ENCODE data around the gene ANXA2. TPM values are rescaled to one million over a fixed set of nuclear protein-coding genes. Genes with fewer than 3 reads are reported as not detected.

The ANXA2 gene
- total RNA-seq, 1 experiment from 2014 or later = 2,114 TPM

GRCh38 chr15:60345598-60345997 is 52.2 kb downstream of the ANXA2 start:
- no peaks in the 10 kb centered on the region for H3K27me3 ChIP-seq (ENCODE audit: low read length)
- H3K4me3 ChIP-seq (ENCODE audit: low read length) = no peak overlapping the region
- TF ChIP-seq CTCF (conservative IDR thresholded peaks at IDR 0.05; ENCODE audit: low read depth, low read length) = no peak
- TF ChIP-seq EZH2phosphoT487 (IDR thresholded peaks at IDR 0.05; ENCODE audit: borderline replicate concordance, low read length) = no peak
- TF ChIP-seq EZH2 (IDR thresholded peaks at IDR 0.05; ENCODE audit: low read length, unreplicated experiment) = no peak
- H3K36me3 ChIP-seq (ENCODE audit: low read depth, low read length) = peaks cover 43% of the 10 kb centered on the region
- H3K79me2 ChIP-seq (ENCODE audit: low read length) = no peaks in the 10 kb centered on the region
- ATAC-seq (no peak), DNase-seq (no peak)
- peaks cover 22% of the 10 kb centered on the region for H4K20me1 ChIP-seq (ENCODE audit: low read length)
- TSS peak; percentile 5 for BruUV-seq (replicated peaks)
- H3F3A ChIP-seq (ENCODE audit: low read length, unreplicated experiment) = peaks cover 26% of the 10 kb centered on the region
- intact Hi-C loops (cut with micrococcal nuclease) = no loop called here
- no peaks in the 10 kb centered on the region for H3K9me2 ChIP-seq (replicated peaks; ENCODE audit: low read length)
- ChIA-PET CTCF (interaction anchor here (0.6 kb wide), 1 partner anchor 17 kb away, joined by 3 read pairs; no protein-coding TSS in a partner anchor), POLR2A (ENCODE audit: unreplicated experiment) (no interaction called here)
- no peaks in the 10 kb centered on the region for H3K9me3 ChIP-seq (ENCODE audit: low read length)
- H3K9ac ChIP-seq (ENCODE audit: low read length) = no peak overlapping the region
- H3K27ac ChIP-seq (ENCODE audit: low read length) = no peak overlapping the region
- H3K4me2 ChIP-seq (ENCODE audit: low read length) = no peak overlapping the region
- H3K4me1 ChIP-seq (ENCODE audit: insufficient read depth, low read length) = no peaks in the 10 kb centered on the region
- H2AFZ ChIP-seq (ENCODE audit: low read length) = no peak overlapping the region

GRCh38 chr15:60344987-60345386 is 52.8 kb downstream of the ANXA2 start:
- DNase-seq = no peak
- Histone ChIP-seq H3F3A (ENCODE audit: low read length, unreplicated experiment) (peaks cover 26% of the 10 kb centered on the region), H3K9me3 (ENCODE audit: low read length) (no peaks in the 10 kb centered on the region), H3K4me3 (ENCODE audit: low read length) (no peak overlapping the region), H4K20me1 (ENCODE audit: low read length) (peaks cover 22% of the 10 kb centered on the region), H3K27me3 (ENCODE audit: low read length) (no peaks in the 10 kb centered on the region), H3K4me1 (ENCODE audit: insufficient read depth, low read length) (no peaks in the 10 kb centered on the region), H3K9me2 (replicated peaks; ENCODE audit: low read length) (no peaks in the 10 kb centered on the region), H3K4me2 (ENCODE audit: low read length) (no peak overlapping the region), H2AFZ (ENCODE audit: low read length) (no peak overlapping the region), H3K79me2 (ENCODE audit: low read length) (no peaks in the 10 kb centered on the region), H3K9ac (ENCODE audit: low read length) (no peak overlapping the region), H3K36me3 (ENCODE audit: low read depth, low read length) (peaks cover 40% of the 10 kb centered on the region), H3K27ac (ENCODE audit: low read length) (no peak overlapping the region)
- ChIA-PET POLR2A (ENCODE audit: unreplicated experiment) (interaction anchor here (0.6 kb wide), 1 partner anchor 622 kb away, joined by 3 read pairs; no protein-coding TSS in a partner anchor), CTCF (interaction anchor here (0.6 kb wide), 1 partner anchor 16 kb away, joined by 3 read pairs; no protein-coding TSS in a partner anchor)
- intact Hi-C loops (cut with micrococcal nuclease) = loop anchor here (5.0 kb wide), 1 partner anchor 97 kb away; no protein-coding TSS in a partner anchor
- BruUV-seq (replicated peaks) = no TSS peak
- TF ChIP-seq CTCF (conservative IDR thresholded peaks at IDR 0.05; ENCODE audit: low read depth, low read length) = no peak
- no peak for TF ChIP-seq EZH2phosphoT487 (IDR thresholded peaks at IDR 0.05; ENCODE audit: borderline replicate concordance, low read length)
- no peak for TF ChIP-seq EZH2 (IDR thresholded peaks at IDR 0.05; ENCODE audit: low read length, unreplicated experiment)
- peak; percentile 17; the same call in 1 of the 2 replicates for ATAC-seq

- H3F3A ChIP-seq (ENCODE audit: low read length, unreplicated experiment) = peaks cover 26% of the 10 kb centered on the region
These were observed 53.3 kb downstream of the ANXA2 start for GRCh38 chr15:60344461-60344860.

More at GRCh38 chr15:60344461-60344860, 53.3 kb downstream of the ANXA2 start:
- TF ChIP-seq EZH2phosphoT487 (IDR thresholded peaks at IDR 0.05; ENCODE audit: borderline replicate concordance, low read length) (no peak), EZH2 (IDR thresholded peaks at IDR 0.05; ENCODE audit: low read length, unreplicated experiment) (no peak), CTCF (conservative IDR thresholded peaks at IDR 0.05; ENCODE audit: low read depth, low read length) (no peak)
- Histone ChIP-seq H2AFZ (ENCODE audit: low read length) (no peak overlapping the region), H3K79me2 (ENCODE audit: low read length) (no peaks in the 10 kb centered on the region), H3K4me1 (ENCODE audit: insufficient read depth, low read length) (no peaks in the 10 kb centered on the region), H3K36me3 (ENCODE audit: low read depth, low read length) (peaks cover 38% of the 10 kb centered on the region), H3K4me3 (ENCODE audit: low read length) (no peak overlapping the region), H3K27me3 (ENCODE audit: low read length) (no peaks in the 10 kb centered on the region), H3K27ac (ENCODE audit: low read length) (no peak overlapping the region), H3K9me2 (replicated peaks; ENCODE audit: low read length) (no peaks in the 10 kb centered on the region), H3K9me3 (ENCODE audit: low read length) (no peaks in the 10 kb centered on the region), H3K9ac (ENCODE audit: low read length) (no peak overlapping the region), H3K4me2 (ENCODE audit: low read length) (no peak overlapping the region), H4K20me1 (ENCODE audit: low read length) (peaks cover 22% of the 10 kb centered on the region)
- BruUV-seq (replicated peaks) = no TSS peak
- ATAC-seq (no peak), DNase-seq (no peak)
- ChIA-PET CTCF (no interaction called here), POLR2A (ENCODE audit: unreplicated experiment) (interaction anchor here (0.6 kb wide), 1 partner anchor 622 kb away, joined by 3 read pairs; no protein-coding TSS in a partner anchor)
- intact Hi-C loops (cut with micrococcal nuclease) = loop anchor here (5.0 kb wide), 1 partner anchor 98 kb away; no protein-coding TSS in a partner anchor
